H1 (cell line): ENCODE data around the gene OGFOD3. TPM values are rescaled to one million over a fixed set of nuclear protein-coding genes. Genes with fewer than 3 reads are reported as not detected.
"Not testable (repeated sequence)": the region's sequence is repeated elsewhere in the genome, so short reads cannot be mapped to it uniquely, and the experiment has no call there.

Experiments
- CTCF ChIA-PET: fragments of 300-600 bp; sonication (Branson Sonifier 250); formaldehyde crosslinking; loops from one replicate; lab custom pipeline; 2021; ENCODE audit not compliant: partially characterized antibody; lab: Charles Lee
- POLR2A ChIA-PET: fragments of 300-600 bp; sonication (Branson Sonifier 250); formaldehyde crosslinking; loops from one replicate; lab custom pipeline; 2021; ENCODE audit warnings: inconsistent platforms; ENCODE audit not compliant: partially characterized antibody; lab: Charles Lee
- DNase-seq, 2 experiments: peaks; one replicate each; pipeline versions ENCODE4 v3.0.0 to v3.0.0-alpha.2; 2010 to 2022; ENCODE audit warnings: low spot score in 2 of 2, low read depth in 1 of 2, mixed read lengths in 1 of 2
- FAIRE-seq: peaks from 2 replicates; lab custom pipeline; 2011; peaks lifted over from hg19 to GRCh38; lab: Jason Lieb, UNC
- H2AFZ ChIP-seq: 2 replicates; pipeline ENCODE4 v1.8.1; 2012; ENCODE audit warnings: low read length, inconsistent platforms
- H2AK5ac ChIP-seq: 2 replicates; pipeline ENCODE4 v1.6.1; 2013; ENCODE audit warnings: low read depth, low read length
- H2BK120ac ChIP-seq: replicated peaks from 2 replicates; pipeline ENCODE3; 2013; ENCODE audit warnings: low read depth, low read length, inconsistent platforms
- H2BK12ac ChIP-seq: 2 replicates; pipeline ENCODE4 v1.6.1; 2013; ENCODE audit warnings: low read depth, low read length
- H2BK15ac ChIP-seq: 2 replicates; pipeline ENCODE4 v1.6.1; 2013; ENCODE audit warnings: low read length
- H2BK20ac ChIP-seq: 2 replicates; pipeline ENCODE4 v1.6.1; 2013; ENCODE audit warnings: low read length
- H2BK5ac ChIP-seq: 2 replicates; pipeline ENCODE4 v1.6.1; 2013; ENCODE audit warnings: low read depth, low read length
- H3K14ac ChIP-seq: 2 replicates; pipeline ENCODE4 v1.6.1; 2013; ENCODE audit warnings: inconsistent platforms; ENCODE audit not compliant: insufficient read length
- H3K18ac ChIP-seq: 2 replicates; pipeline ENCODE4 v1.6.1; 2013; ENCODE audit warnings: low read length; ENCODE audit errors: extremely low read depth
- H3K23ac ChIP-seq: 2 replicates; pipeline ENCODE4 v1.6.1; 2013; ENCODE audit warnings: inconsistent platforms; ENCODE audit not compliant: insufficient read length
- H3K23me2 ChIP-seq: 2 replicates; pipeline ENCODE4 v1.6.1; 2013; ENCODE audit warnings: low read depth, low read length
- H3K27ac ChIP-seq: 2 replicates; pipeline ENCODE4 v1.6.1; 2011; ENCODE audit warnings: low read depth, low read length, inconsistent platforms
- H3K27me3 ChIP-seq, 4 experiments: replicated peaks in 1 of 4; 1 replicate in 1 of 4; 2 replicates in 3 of 4; pipeline versions ENCODE4 v1.6.1 to v1.8.1; 2011 to 2013; ENCODE audit warnings: low read length in 3 of 4, mild to moderate bottlenecking in 3 of 4, inconsistent platforms in 2 of 4, mixed read lengths in 2 of 4, moderate library complexity in 1 of 4; ENCODE audit not compliant: control insufficient read depth in 3 of 4, insufficient read depth in 3 of 4; ENCODE audit errors: extremely low read depth in 1 of 4
- H3K36me3 ChIP-seq, 4 experiments: 2 replicates each; pipeline versions ENCODE4 v1.6.1 to v1.8.1; 2011 to 2013; ENCODE audit warnings: mild to moderate bottlenecking in 4 of 4, low read length in 3 of 4, moderate library complexity in 2 of 4, control low read depth in 1 of 4, inconsistent platforms in 1 of 4; ENCODE audit not compliant: insufficient read depth in 4 of 4, control insufficient read depth in 2 of 4
- H3K4ac ChIP-seq: replicated peaks from 2 replicates; pipeline ENCODE3; 2013; ENCODE audit warnings: low read length, low read depth, mixed read lengths, inconsistent platforms; ENCODE audit not compliant: insufficient read length
- H3K4me1 ChIP-seq, 4 experiments: replicated peaks in 1 of 4; 1 replicate in 1 of 4; 2 replicates in 3 of 4; pipeline versions ENCODE4 v1.6.1 to v1.8.1; 2011 to 2013; ENCODE audit warnings: low read length in 3 of 4, inconsistent platforms in 2 of 4, mixed read lengths in 1 of 4; ENCODE audit not compliant: insufficient read depth in 4 of 4, control insufficient read depth in 3 of 4
- H3K4me2 ChIP-seq, 2 experiments: 2 replicates each; pipeline versions ENCODE4 v1.6.1 to v1.8.1; 2011 to 2013; ENCODE audit warnings: low read depth in 2 of 2, low read length in 2 of 2, control low read depth in 1 of 2, inconsistent platforms in 1 of 2, mild to moderate bottlenecking in 1 of 2; ENCODE audit not compliant: insufficient read depth in 1 of 2
- H3K4me3 ChIP-seq, 4 experiments: fragments of 200-600, 300-600 bp in 1 of 4; sonication (generic), shearing (Covaris generic), sonication (Bioruptor Twin) in 1 of 4; 2 replicates each; pipeline versions ENCODE4 v1.5.1 to v1.8.1; 2011 to 2016; ENCODE audit warnings: low read length in 4 of 4, low read depth in 3 of 4, control low read depth in 2 of 4, inconsistent platforms in 2 of 4, mild to moderate bottlenecking in 2 of 4, mixed read lengths in 1 of 4, moderate library complexity in 1 of 4; ENCODE audit not compliant: insufficient read depth in 2 of 4; ENCODE audit errors: extremely low read depth in 1 of 4
- H3K56ac ChIP-seq: replicated peaks from 2 replicates; pipeline ENCODE3; 2013; ENCODE audit warnings: low read depth, mild to moderate bottlenecking, mixed read lengths, low read length, inconsistent platforms; ENCODE audit not compliant: insufficient read length
- H3K79me1 ChIP-seq: 2 replicates; pipeline ENCODE4 v1.6.1; 2013; ENCODE audit warnings: low read depth, low read length, control low read depth
- H3K79me2 ChIP-seq, 2 experiments: 2 replicates each; pipeline versions ENCODE4 v1.6.1 to v1.8.1; 2012 to 2013; ENCODE audit warnings: low read length in 2 of 2, mild to moderate bottlenecking in 2 of 2, inconsistent platforms in 1 of 2; ENCODE audit not compliant: insufficient read depth in 2 of 2, control insufficient read depth in 1 of 2
- H3K9ac ChIP-seq, 4 experiments: replicated peaks in 1 of 4; 1 replicate in 1 of 4; 2 replicates in 3 of 4; pipeline versions ENCODE4 v1.6.1 to v1.8.1; 2011 to 2013; ENCODE audit warnings: low read depth in 3 of 4, low read length in 3 of 4, control low read depth in 2 of 4, mild to moderate bottlenecking in 2 of 4, moderate library complexity in 2 of 4, inconsistent platforms in 1 of 4; ENCODE audit errors: extremely low read depth in 1 of 4
- H3K9me3 ChIP-seq, 2 experiments: 2 replicates each; pipeline versions ENCODE4 v1.6.1 to v1.8.1; 2012 to 2013; ENCODE audit warnings: mild to moderate bottlenecking in 2 of 2, moderate library complexity in 2 of 2, control low read depth in 1 of 2, inconsistent platforms in 1 of 2, low read depth in 1 of 2, low read length in 1 of 2, mixed read lengths in 1 of 2; ENCODE audit not compliant: insufficient read depth in 2 of 2
- H4K20me1 ChIP-seq, 2 experiments: replicated peaks in 1 of 2; 2 replicates each; pipeline versions ENCODE3 to v1.8.1; 2011 to 2013; ENCODE audit warnings: inconsistent platforms in 2 of 2, low read length in 2 of 2, mild to moderate bottlenecking in 1 of 2; ENCODE audit not compliant: insufficient read depth in 2 of 2, control insufficient read depth in 1 of 2
- H4K5ac ChIP-seq: 2 replicates; pipeline ENCODE4 v1.6.1; 2013; ENCODE audit warnings: low read length, low read depth, mixed read lengths, inconsistent platforms; ENCODE audit not compliant: insufficient read length
- H4K8ac ChIP-seq: 2 replicates; pipeline ENCODE4 v1.8.0; 2013; ENCODE audit warnings: mild to moderate bottlenecking, moderate library complexity, low read length, inconsistent platforms; ENCODE audit not compliant: insufficient read depth; ENCODE audit errors: extremely low read depth
- H4K91ac ChIP-seq: replicated peaks from 2 replicates; pipeline ENCODE3; 2013; ENCODE audit warnings: low read length, mixed read lengths, inconsistent platforms; ENCODE audit not compliant: insufficient read length
- WGBS, 2 experiments: shearing (Covaris generic) in 1 of 2; methylation state at CpG; one replicate each; pipeline versions ENCODE4 v1.1.6 to v1.1.7; 2013 to 2015; ENCODE audit warnings: low lambda C conversion rate in 2 of 2, mixed read lengths in 2 of 2, inconsistent platforms in 1 of 2, low coverage in 1 of 2, missing lambda C conversion rate in 1 of 2; ENCODE audit not compliant: insufficient replicate concordance in 2 of 2, insufficient coverage in 1 of 2, insufficient read length in 1 of 2; ENCODE audit errors: extremely low coverage in 1 of 2, missing lambda C conversion rate in 1 of 2; 5-methylcytosine and 5-hydroxymethylcytosine counted together
- polyA plus RNA-seq, 7 experiments: library from polyadenylated mRNA; depleted of rRNA in 3 of 7; stranded (reverse) in 5 of 7; unstranded in 2 of 7; fragments of >200 nt in 5 of 7; fragments of 200-250 nt in 2 of 7; gene quantifications; 1 replicate in 5 of 7; 2 replicates in 1 of 7; 4 replicates in 1 of 7; pipeline versions ENCODE4 v1.2.1 to v1.2.3, GENCODE V29; 2011 to 2013; ENCODE audit warnings: missing spikeins in 2 of 7, mixed read lengths in 2 of 7
- total RNA-seq: library from RNA; stranded (reverse); fragmentation: NEBNext Ultra II Directional; extraction: Animal tissue kit (Norgen Biotek cat#: 25700); gene quantifications from 2 replicates; pipeline ENCODE4 v1.2.1, GENCODE V29; 2021

Gene OGFOD3
- total and polyA plus RNA-seq, 2 of the 8 experiments (the other 6 are each of a cell fraction or from before 2014, with no cell fraction given), result 21.1 to 21.8 TPM

- H3K23ac ChIP-seq, H2BK15ac ChIP-seq, H4K91ac ChIP-seq, H3K23me2 ChIP-seq, H3K79me2 ChIP-seq, H2BK120ac ChIP-seq, H2AK5ac ChIP-seq, H3K36me3 ChIP-seq, H4K20me1 ChIP-seq, H3K14ac ChIP-seq, H3K9me3 ChIP-seq, H2BK20ac ChIP-seq, H3K27ac ChIP-seq, H3K4me1 ChIP-seq, H4K8ac ChIP-seq, FAIRE-seq, H3K9ac ChIP-seq, H2BK12ac ChIP-seq, H4K5ac ChIP-seq, H2AFZ ChIP-seq, H3K18ac ChIP-seq, H3K4me3 ChIP-seq, DNase-seq, H3K4me2 ChIP-seq, H3K79me1 ChIP-seq, H2BK5ac ChIP-seq, POLR2A ChIA-PET, H3K56ac ChIP-seq, H3K4ac ChIP-seq: not testable (repeated sequence)
- H3K27me3 ChIP-seq, result peaks cover 29 to 65% (median 53%) of the 10 kb centered on the region in 4 experiments
- CTCF ChIA-PET, result interaction anchor here (2.5 kb wide), 1 partner anchor 12 kb away, joined by 6 read pairs; no protein-coding TSS in a partner anchor
- 89% methylated on average over 10 of the region's 10 CpGs; no CpG with 5 or more reads in 1 of the 2 experiments for WGBS, 2 experiments
Observed at GRCh38 chr17:82373072-82373452, 45.3 kb downstream of the OGFOD3 start.
